K562 (cell line): ENCODE results near the gene MARK3. TPM values are rescaled to one million over a fixed set of nuclear protein-coding genes. Genes with fewer than 3 reads are reported as not detected.
A peak's percentile ranks its signal among the peaks of the same experiment; 100 is the strongest.

Experiments used
- ATAC-seq: fragments of 200-7000 bp; cut with Tn5 transposase; 3 replicates; pipeline ENCODE4 v1.9.1; 2020; ENCODE audit warnings: moderate library complexity
- BruUV-seq: library from RNA; stranded (reverse); fragments of 400-500 nt; replicated peaks from 2 replicates; lab custom pipeline; 2021; lab: Mats Ljungman, UMichigan
- CTCF ChIA-PET: fragments of 300-600 bp; formaldehyde crosslinking; extraction: SDS; loops from one replicate; lab custom pipeline; 2021; ENCODE audit warnings: low intra/inter-chr PET ratio; lab: Yijun Ruan, JAX
- POLR2A ChIA-PET: fragments of 300-600, 350-650 bp; sonication (Branson Sonifier 250); formaldehyde crosslinking; extraction: SDS; loops from one replicate; lab custom pipeline; 2021; ENCODE audit warnings: antibody characterized with exemption, inconsistent platforms; lab: Yijun Ruan, JAX
- DNase-seq, 4 experiments: peaks; one replicate each; pipeline versions ENCODE4 v3.0.0 to v3.0.0-alpha.2; 2011 to 2018; ENCODE audit warnings: low spot score in 3 of 4, mixed read lengths in 3 of 4; ENCODE audit errors: extremely low read depth in 1 of 4
- FAIRE-seq: peaks from 2 replicates; lab custom pipeline; 2011; peaks lifted over from hg19 to GRCh38; lab: Jason Lieb, UNC
- H2AFZ ChIP-seq: 2 replicates; pipeline ENCODE4 v1.6.0; 2011; ENCODE audit warnings: low read depth, low read length, control low read depth, inconsistent platforms
- H3K27ac ChIP-seq: fragments of 200-600 bp; 3 replicates; pipeline ENCODE4 v1.8.0; 2011; ENCODE audit warnings: low read depth, mild to moderate bottlenecking, control low read depth, inconsistent platforms, low read length, moderate library complexity, mixed read lengths; ENCODE audit errors: extremely low read depth
- H3K27me3 ChIP-seq, 2 experiments: fragments of 300-600 bp in 1 of 2; 2 replicates in 1 of 2; 3 replicates in 1 of 2; pipeline versions ENCODE4 v1.6.0 to v1.8.0; 2011; ENCODE audit warnings: inconsistent platforms in 2 of 2, low read length in 2 of 2, mild to moderate bottlenecking in 1 of 2, mixed read lengths in 1 of 2, moderate library complexity in 1 of 2; ENCODE audit not compliant: control insufficient read depth in 2 of 2, insufficient read depth in 2 of 2
- H3K36me3 ChIP-seq: fragments of 300-600 bp; 3 replicates; pipeline ENCODE4 v1.8.0; 2011; ENCODE audit warnings: mild to moderate bottlenecking, low read length, inconsistent platforms; ENCODE audit not compliant: control insufficient read depth, insufficient read depth
- H3K4me1 ChIP-seq, 2 experiments: fragments of 200-600 bp in 1 of 2; replicated peaks in 1 of 2; 2 replicates in 1 of 2; 3 replicates in 1 of 2; pipeline versions ENCODE4 v1.5.1 to v1.8.0; 2011; ENCODE audit warnings: inconsistent platforms in 2 of 2, low read length in 2 of 2, mild to moderate bottlenecking in 1 of 2, mixed read lengths in 1 of 2, moderate library complexity in 1 of 2; ENCODE audit not compliant: control insufficient read depth in 2 of 2, insufficient read depth in 2 of 2
- H3K4me2 ChIP-seq: 2 replicates; pipeline ENCODE4 v1.6.1; 2011; ENCODE audit warnings: low read length, control low read depth, inconsistent platforms, mixed read lengths; ENCODE audit not compliant: insufficient read depth
- H3K4me3 ChIP-seq: fragments of 200-600 bp; sonication (generic), shearing (Covaris generic); 2 replicates; pipeline ENCODE4 v1.5.1; 2016; ENCODE audit warnings: control low read depth, inconsistent platforms
- H3K79me2 ChIP-seq: fragments of 200-600 bp; 3 replicates; pipeline ENCODE4 v1.8.0; 2011; ENCODE audit warnings: low read length, inconsistent platforms; ENCODE audit not compliant: control insufficient read depth, insufficient read depth
- H3K9ac ChIP-seq, 2 experiments: 2 replicates each; pipeline versions ENCODE4 v1.6.0 to v1.6.1; 2011; ENCODE audit warnings: low read depth in 2 of 2, low read length in 2 of 2, control low read depth in 1 of 2, inconsistent platforms in 1 of 2, mild to moderate bottlenecking in 1 of 2, mixed read lengths in 1 of 2; ENCODE audit not compliant: insufficient read depth in 1 of 2
- H3K9me1 ChIP-seq: one replicate; pipeline ENCODE4 v1.6.0; 2011; ENCODE audit warnings: inconsistent platforms, mild to moderate bottlenecking, low read length, moderate library complexity; ENCODE audit not compliant: control insufficient read depth, insufficient read depth
- H3K9me3 ChIP-seq: replicated peaks from 2 replicates; pipeline ENCODE4 v1.5.1; 2011; ENCODE audit warnings: low read depth, low read length, inconsistent platforms; ENCODE audit not compliant: control insufficient read depth, insufficient read depth
- H4K20me1 ChIP-seq: replicated peaks from 2 replicates; pipeline ENCODE4 v1.6.1; 2011; ENCODE audit warnings: low read length, inconsistent platforms, mixed read lengths; ENCODE audit not compliant: control insufficient read depth, insufficient read depth
- AFF1 ChIP-seq, 2 experiments: fragments of 450-650 bp; IDR thresholded peaks; 2 replicates each; pipeline ENCODE4 v1.6.1; 2018; ENCODE audit warnings: mild to moderate bottlenecking in 2 of 2, low read depth in 1 of 2; ENCODE audit not compliant: partially characterized antibody in 2 of 2
- EP400 ChIP-seq: fragments of 450-650 bp; IDR thresholded peaks from 2 replicates; pipeline ENCODE4 v1.6.1; 2017; ENCODE audit warnings: antibody characterized with exemption, mild to moderate bottlenecking, moderate library complexity
- ETV1 ChIP-seq: fragments of 450-650 bp; conservative IDR thresholded peaks from 2 replicates; pipeline ENCODE4 v1.6.1; 2016; ENCODE audit warnings: missing genetic modification characterization, control low read depth, low read depth, missing compliant biosample characterization
- IRF9 ChIP-seq: fragments of 450-650 bp; IDR thresholded peaks from 2 replicates; pipeline ENCODE4 v1.6.1; 2016; ENCODE audit warnings: missing biosample characterization, missing genetic modification characterization
- NEUROD1 ChIP-seq: fragments of 150-350 bp; IDR thresholded peaks from 2 replicates; pipeline ENCODE4 v1.6.1; 2014; ENCODE audit warnings: borderline replicate concordance, low read length, low read depth; ENCODE audit not compliant: partially characterized antibody
- STAG1 ChIP-seq: sonication (generic); formaldehyde crosslinking; IDR thresholded peaks from 2 replicates; pipeline ENCODE4 v1.5.0; 2020; ENCODE audit warnings: missing genetic modification reagents, borderline replicate concordance
- VEZF1 ChIP-seq: fragments of 200-800 bp; sonication (Bioruptor generic); IDR thresholded peaks from 2 replicates; pipeline ENCODE4 v1.6.1; 2017; ENCODE audit warnings: missing genetic modification characterization, missing compliant biosample characterization
- ZBTB7A ChIP-seq: IDR thresholded peaks from 2 replicates; pipeline ENCODE4 v1.6.1; 2011; ENCODE audit warnings: low read depth, mild to moderate bottlenecking, low read length, moderate library complexity, borderline replicate concordance; ENCODE audit not compliant: control insufficient read depth
- ZNF124 ChIP-seq: sonication (generic); formaldehyde crosslinking; IDR thresholded peaks from 2 replicates; pipeline ENCODE4 v1.8.1; 2022; ENCODE audit warnings: missing genetic modification reagents
- WGBS: fragments of 100-300 bp; shearing (Covaris generic); methylation state at CpG from one replicate; pipeline ENCODE4 v1.1.6; 2016; ENCODE audit warnings: low coverage, mixed read lengths; ENCODE audit not compliant: insufficient coverage; ENCODE audit errors: missing lambda C conversion rate; 5-methylcytosine and 5-hydroxymethylcytosine counted together
- in situ Hi-C: fragments of 300-500 bp; cut with MboI; formaldehyde crosslinking; loops from 4 replicates; pipeline ENCODE4 v1.15.0; 2018; ENCODE audit warnings: inconsistent platforms, mixed read lengths
- intact Hi-C: fragments of 100-400 bp; cut with micrococcal nuclease; formaldehyde crosslinking; loops from 2 replicates; pipeline ENCODE4 v1.14.2; 2022
- polyA plus RNA-seq, 8 experiments: library from polyadenylated mRNA; depleted of rRNA in 4 of 8; stranded (reverse) in 5 of 8; unstranded in 3 of 8; fragments of >200 nt; fragmentation: Nextera tagmentation in 2 of 8; fragmentation: Illumina TruSeq in 1 of 8; extraction: Ambion mirVana in 2 of 8; extraction: Trizol in 1 of 8; gene quantifications; 2 replicates each; pipeline versions ENCODE4 v1.2.1 to v1.2.3, GENCODE V29; 2011 to 2014; ENCODE audit warnings: inconsistent platforms in 1 of 8, missing spikeins in 1 of 8
- total RNA-seq, 7 experiments: library from RNA; depleted of rRNA in 6 of 7; stranded (reverse); fragments of >200 nt in 6 of 7; fragmentation: Illumina TruSeq in 2 of 7; extraction: Trizol in 2 of 7; gene quantifications; 2 replicates each; pipeline versions ENCODE4 v1.2.1 to v1.2.3, GENCODE V29; 2011 to 2021; ENCODE audit warnings: low replicate concordance in 1 of 7

Gene MARK3
- total and polyA plus RNA-seq, 9 of the 15 experiments (the other 6 are each of a cell fraction or from before 2014, with no cell fraction given) = 10.1 to 68.7 (median 56.3) TPM

GRCh38 chr14:103433916-103434563, 48.8 kb downstream of the MARK3 start:
- Histone ChIP-seq H2AFZ (no peak overlapping the region), H3K27ac (no peak overlapping the region; the same call in 2 of the 3 replicates), H3K4me1 (peaks cover 0 to 5% of the 10 kb centered on the region in 2 experiments; a peak in 3 of 5 replicates), H4K20me1 (no peaks in the 10 kb centered on the region), H3K36me3 (peaks cover 43% of the 10 kb centered on the region), H3K4me2 (no peak overlapping the region), H3K9me1 (no peaks in the 10 kb centered on the region), H3K79me2 (peaks cover 72% of the 10 kb centered on the region), H3K4me3 (no peak overlapping the region), H3K27me3 (no peaks in the 10 kb centered on the region), H3K9me3 (no peaks in the 10 kb centered on the region), H3K9ac (no peak overlapping the region)
- FAIRE-seq = peak; percentile 44
- ChIA-PET CTCF (no interaction called here), POLR2A (interaction anchor here (1.0 to 1.5 kb wide), 3 partner anchors 11 to 26 kb away, joined by 3 to 4 read pairs (median 3); no protein-coding TSS in a partner anchor)
- intact Hi-C loops (no loop called here), in situ Hi-C loops (no loop called here)
- ATAC-seq = no peak
- WGBS = 92% methylated on average over 10 of the region's 10 CpGs
- no peak for DNase-seq
- BruUV-seq = no TSS peak
- TF ChIP-seq AFF1 (IDR thresholded peaks at IDR 0.05; ENCODE audit: low read depth in 1 of 2, partially characterized antibody in 2 of 2) (no peak), IRF9 (tag) (no peak), EP400 (no peak), ZBTB7A (no peak), VEZF1 (CRISPR knock-in tag) (no peak), ZNF124 (CRISPR knock-in tag) (no peak), NEUROD1 (no peak), ETV1 (tag) (no peak), STAG1 (no peak)
